GM21390 (cell line): ENCODE results near the gene ECHS1.
"Not testable (repeated sequence)": the region's sequence is repeated elsewhere in the genome, so short reads cannot be mapped to it uniquely, and the experiment has no call there.

Experiments
- ATAC-seq: cut with Tn5 transposase; IDR thresholded peaks from one replicate; pipeline ENCODE4 v1.9.1; 2021; ENCODE audit not compliant: unreplicated experiment

Gene ECHS1

GRCh38 chr10:133400624-133401424 is 27.7 kb upstream of the ECHS1 start:
- peak; percentile 77 for ATAC-seq

- ATAC-seq: no peak
Measured at GRCh38 chr10:133399123-133399601, 26.0 kb upstream of the ECHS1 start.

GRCh38 chr10:133397938-133398337 is 24.8 kb upstream of the ECHS1 start:
- ATAC-seq: no peak

- ATAC-seq: no peak
Measured at GRCh38 chr10:133396035-133396624, 23.0 kb upstream of the ECHS1 start.

- no peak for ATAC-seq
Measured at GRCh38 chr10:133394801-133395221, 21.7 kb upstream of the ECHS1 start.

GRCh38 chr10:133394064-133394663 is 21.0 kb upstream of the ECHS1 start, which contains the start of gene MTG1:
Gene MTG1 (plus strand): TSS chr10:133394157. CDS start chr10:133394221, 64 bp downstream.
- ATAC-seq: peak; percentile 59

GRCh38 chr10:133393401-133394063 is 20.4 kb upstream of the ECHS1 start:
- ATAC-seq: no peak

GRCh38 chr10:133391761-133392518 is 18.8 kb upstream of the ECHS1 start:
- no peak for ATAC-seq

- no peak for ATAC-seq
Measured at GRCh38 chr10:133391249-133391635, 18.1 kb upstream of the ECHS1 start.

GRCh38 chr10:133390597-133391248 is 17.6 kb upstream of the ECHS1 start:
- ATAC-seq: no peak

- ATAC-seq: peak; percentile 77
Measured at GRCh38 chr10:133388973-133389818, 16.0 kb upstream of the ECHS1 start.

GRCh38 chr10:133388236-133388972 is 15.2 kb upstream of the ECHS1 start:
- ATAC-seq: no peak

- not testable (repeated sequence) for ATAC-seq
Measured at GRCh38 chr10:133386951-133387350, 13.8 kb upstream of the ECHS1 start.

GRCh38 chr10:133385214-133385613 is 12.1 kb upstream of the ECHS1 start:
- ATAC-seq: no peak

GRCh38 chr10:133384071-133384470 is 10.9 kb upstream of the ECHS1 start:
- ATAC-seq: no peak

GRCh38 chr10:133383551-133383950 is 10.4 kb upstream of the ECHS1 start:
- no peak for ATAC-seq

- ATAC-seq: no peak
Measured at GRCh38 chr10:133381036-133381435, 7.9 kb upstream of the ECHS1 start.
